ENCODE measurements around the gene VPS13D.
"Not testable (repeated sequence)": the region's sequence is repeated elsewhere in the genome, so short reads cannot be mapped to it uniquely, and the experiment has no call there.

The VPS13D gene

DNA sequence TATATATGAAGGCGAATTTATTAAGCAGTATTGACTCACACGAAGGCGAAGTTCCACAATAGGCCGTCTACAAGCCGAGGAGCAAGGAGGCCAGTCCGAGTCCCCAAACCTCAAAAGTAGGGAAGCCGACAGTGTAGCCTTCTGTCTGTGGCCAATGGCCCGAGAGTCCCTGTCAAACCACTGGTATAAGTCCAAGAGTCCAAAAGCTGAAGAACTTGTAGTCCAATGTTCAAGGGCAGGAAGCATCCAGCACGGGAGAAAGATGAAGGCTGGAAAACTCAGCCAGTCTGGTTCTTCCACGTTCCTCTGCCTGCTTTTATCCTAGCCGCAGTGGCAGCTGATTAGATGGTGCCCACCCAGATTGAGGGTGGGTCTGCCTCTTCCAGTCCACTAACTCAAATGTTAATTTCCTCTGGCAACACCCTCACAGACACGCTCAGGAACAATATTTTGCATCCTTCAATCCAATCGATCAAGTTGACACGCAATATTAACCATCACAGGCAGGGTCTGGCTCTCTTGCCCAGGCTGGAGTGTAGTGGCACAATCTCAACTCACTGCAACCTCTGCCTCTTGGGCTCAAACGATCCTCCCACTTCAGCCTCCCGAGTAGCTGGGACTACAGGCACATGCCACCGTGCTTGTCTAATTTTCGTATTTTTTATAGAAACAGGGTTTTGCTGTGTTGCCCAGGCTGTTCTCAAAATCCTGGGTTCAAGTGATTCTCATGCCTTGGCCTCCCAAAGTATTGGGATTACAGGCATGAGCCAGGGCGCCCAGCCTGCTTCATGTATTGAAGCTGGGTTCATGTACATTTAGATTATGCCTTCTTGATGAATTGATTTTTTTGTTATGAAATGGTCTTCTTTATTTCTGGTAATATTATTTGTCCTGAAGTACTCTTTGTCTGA is 302.8 kb downstream of the VPS13D start:
- Histone ChIP-seq H3K4me3 (no peak overlapping the region), H3K27ac (no peak overlapping the region), H3K9me3 (ENCODE audit: low read depth, low read length) (no peaks in the 10 kb centered on the region), H3K9ac (ENCODE audit: insufficient read length) (no peak overlapping the region), H3K36me3 (ENCODE audit: insufficient read depth, low read length) (no peaks in the 10 kb centered on the region)
- DNase-seq (ENCODE audit: low read depth, low spot score): no peak
- TF ChIP-seq EZH2 (IDR thresholded peaks at IDR 0.05) (no peak), POLR2AphosphoS5 (IDR thresholded peaks at IDR 0.05; ENCODE audit: borderline replicate concordance, low read depth, low read length) (no peak), FOXP2 (optimal IDR thresholded peaks at IDR 0.05; ENCODE audit: control extremely low read depth, extremely low read length, insufficient read depth) (no peak)

DNA sequence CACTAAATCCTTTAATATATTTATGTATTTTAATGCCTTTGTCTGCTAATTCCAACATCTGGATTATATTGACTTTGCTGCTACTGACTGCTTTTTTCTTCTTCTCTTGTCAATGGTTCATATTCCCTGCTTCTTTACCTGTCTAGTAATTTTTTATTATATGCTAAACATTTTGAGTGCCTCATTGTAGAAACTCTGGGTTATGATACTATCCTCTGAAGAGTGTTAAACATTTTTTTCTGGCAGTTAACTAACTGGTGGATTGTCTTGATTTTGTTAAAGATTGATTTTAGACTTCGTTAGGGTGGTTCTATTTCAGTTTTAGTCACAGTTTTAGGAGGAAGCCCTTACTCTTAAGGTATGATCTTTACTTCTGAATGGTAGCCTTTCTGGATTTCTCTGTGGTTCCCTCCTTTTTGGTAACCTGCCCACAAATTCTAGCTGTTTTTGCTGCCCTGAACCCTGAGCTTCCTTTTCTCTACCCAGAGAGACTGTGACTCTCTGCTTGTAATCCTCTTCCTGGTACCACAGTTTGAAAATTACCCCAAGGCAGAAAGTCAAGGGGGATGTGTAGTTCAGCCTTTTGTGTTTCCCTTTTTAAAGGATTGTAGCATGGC is 306.3 kb downstream of the VPS13D start:
- Histone ChIP-seq H3K27ac (no peak overlapping the region), H3K36me3 (ENCODE audit: insufficient read depth, low read length) (no peaks in the 10 kb centered on the region), H3K9ac (ENCODE audit: insufficient read length) (no peak overlapping the region), H3K9me3 (ENCODE audit: low read depth, low read length) (no peaks in the 10 kb centered on the region), H3K4me3 (no peak overlapping the region)
- TF ChIP-seq POLR2AphosphoS5 (IDR thresholded peaks at IDR 0.05; ENCODE audit: borderline replicate concordance, low read depth, low read length) (no peak), EZH2 (IDR thresholded peaks at IDR 0.05) (no peak), FOXP2 (optimal IDR thresholded peaks at IDR 0.05; ENCODE audit: control extremely low read depth, extremely low read length, insufficient read depth) (no peak)
- no peak for DNase-seq (ENCODE audit: low read depth, low spot score)

DNA sequence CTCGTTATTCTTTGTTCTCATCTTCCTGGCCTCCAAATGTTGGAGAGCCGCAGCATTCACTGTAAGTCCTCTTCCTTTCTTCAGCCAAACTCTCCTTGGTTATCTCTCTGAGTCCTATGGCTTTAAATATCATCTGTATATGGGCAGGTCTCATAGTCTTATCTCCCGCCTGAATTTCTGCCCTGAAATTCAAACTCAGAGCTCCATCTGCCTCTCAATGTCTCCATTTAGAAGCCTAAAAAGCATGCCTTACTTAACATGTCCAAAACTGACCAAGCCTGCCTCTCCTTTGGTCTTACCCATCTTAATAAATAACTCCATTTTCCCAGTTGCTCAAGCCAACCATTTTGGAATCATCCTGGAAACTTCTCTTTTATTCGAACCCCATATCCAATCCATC is 307.5 kb downstream of the VPS13D start:
- Histone ChIP-seq H3K36me3 (ENCODE audit: insufficient read depth, low read length) (no peaks in the 10 kb centered on the region), H3K4me3 (no peak overlapping the region), H3K27ac (no peak overlapping the region), H3K9ac (ENCODE audit: insufficient read length) (no peak overlapping the region), H3K9me3 (ENCODE audit: low read depth, low read length) (no peaks in the 10 kb centered on the region)
- TF ChIP-seq POLR2AphosphoS5 (IDR thresholded peaks at IDR 0.05; ENCODE audit: borderline replicate concordance, low read depth, low read length): no peak
- TF ChIP-seq FOXP2 (optimal IDR thresholded peaks at IDR 0.05; ENCODE audit: control extremely low read depth, extremely low read length, insufficient read depth): no peak
- no peak for TF ChIP-seq EZH2 (IDR thresholded peaks at IDR 0.05)
- DNase-seq (ENCODE audit: low read depth, low spot score): no peak

DNA sequence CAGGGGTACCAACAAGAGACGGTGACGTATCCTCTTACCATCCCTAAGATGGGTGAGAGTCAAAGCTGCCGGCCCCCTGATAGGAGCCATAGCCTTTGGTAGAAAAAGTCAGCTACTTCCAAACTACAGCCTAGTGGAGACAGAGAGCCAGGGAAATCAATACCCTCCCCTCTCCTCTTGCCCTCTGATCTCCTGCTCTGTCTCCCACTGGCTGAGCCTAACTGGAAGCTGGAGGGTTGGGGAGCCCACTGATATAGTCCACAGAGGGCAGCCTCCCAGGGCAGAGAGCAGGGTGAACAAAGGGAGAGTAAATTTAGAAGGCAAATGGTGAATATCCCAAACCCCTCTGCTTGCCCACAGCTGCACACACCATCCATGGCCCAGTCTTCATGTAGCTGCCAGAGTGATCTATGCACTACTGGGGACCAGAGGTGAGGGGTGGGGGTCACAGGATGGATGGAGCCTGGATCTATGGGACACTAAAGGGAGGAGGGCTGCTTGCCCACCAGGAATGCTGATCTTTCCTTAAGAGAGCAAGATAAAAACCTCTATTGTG is 308.2 kb downstream of the VPS13D start:
- Histone ChIP-seq H3K9me3 (ENCODE audit: low read depth, low read length) (no peaks in the 10 kb centered on the region), H3K9ac (ENCODE audit: insufficient read length) (no peak overlapping the region), H3K4me3 (no peak overlapping the region), H3K36me3 (ENCODE audit: insufficient read depth, low read length) (no peaks in the 10 kb centered on the region), H3K27ac (no peak overlapping the region)
- TF ChIP-seq POLR2AphosphoS5 (IDR thresholded peaks at IDR 0.05; ENCODE audit: borderline replicate concordance, low read depth, low read length) (no peak), FOXP2 (optimal IDR thresholded peaks at IDR 0.05; ENCODE audit: control extremely low read depth, extremely low read length, insufficient read depth) (no peak), EZH2 (IDR thresholded peaks at IDR 0.05) (no peak)
- DNase-seq (ENCODE audit: low read depth, low spot score): no peak

DNA sequence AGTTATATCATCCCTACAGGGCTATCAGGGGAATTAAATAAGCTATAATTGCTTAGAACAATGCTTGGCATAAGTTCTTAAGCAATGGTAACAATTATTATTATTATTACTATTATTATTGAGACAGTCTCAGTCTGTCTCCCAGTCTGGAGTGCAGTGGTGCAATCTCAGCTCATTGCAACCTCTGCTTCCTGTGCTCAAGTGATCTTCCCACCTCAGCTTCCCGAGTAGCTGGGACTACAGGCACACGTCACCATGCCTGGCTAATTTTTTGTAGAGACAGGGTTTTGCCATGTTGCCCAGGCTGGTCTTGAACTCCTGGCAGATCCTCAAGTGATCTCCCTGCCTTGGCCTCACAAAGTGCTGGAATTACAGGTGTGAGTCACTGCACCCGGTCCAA is 308.7 kb downstream of the VPS13D start:
- not testable (repeated sequence) for DNase-seq (ENCODE audit: low read depth, low spot score); H3K27ac ChIP-seq; H3K4me3 ChIP-seq; H3K9ac ChIP-seq (ENCODE audit: insufficient read length); H3K9me3 ChIP-seq (ENCODE audit: low read depth, low read length); H3K36me3 ChIP-seq (ENCODE audit: insufficient read depth, low read length)

DNA sequence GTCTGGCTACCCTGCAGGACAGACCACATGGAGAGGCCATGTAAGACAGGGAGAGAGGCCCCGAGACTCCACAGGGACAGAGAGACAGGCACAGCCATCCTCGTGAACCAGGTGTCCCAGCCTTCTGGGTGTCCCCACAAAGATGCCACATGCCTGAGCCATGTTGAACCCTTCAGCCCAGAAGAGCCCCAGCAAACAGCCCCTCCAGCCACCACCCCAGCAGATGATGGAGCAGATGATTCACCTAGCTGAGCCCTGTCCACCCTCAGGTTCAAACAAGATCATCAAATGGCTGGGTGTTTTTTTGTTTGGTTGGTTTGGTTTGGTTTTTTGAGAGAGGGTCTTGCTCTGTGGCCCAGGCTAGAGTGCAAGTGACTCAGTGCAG is 309.5 kb downstream of the VPS13D start:
- DNase-seq (ENCODE audit: low read depth, low spot score): no peak
- no peak for TF ChIP-seq POLR2AphosphoS5 (IDR thresholded peaks at IDR 0.05; ENCODE audit: borderline replicate concordance, low read depth, low read length)
- TF ChIP-seq EZH2 (IDR thresholded peaks at IDR 0.05): no peak
- no peak for TF ChIP-seq FOXP2 (optimal IDR thresholded peaks at IDR 0.05; ENCODE audit: control extremely low read depth, extremely low read length, insufficient read depth)
- Histone ChIP-seq H3K9me3 (ENCODE audit: low read depth, low read length) (no peaks in the 10 kb centered on the region), H3K36me3 (ENCODE audit: insufficient read depth, low read length) (no peaks in the 10 kb centered on the region), H3K27ac (no peak overlapping the region), H3K4me3 (no peak overlapping the region), H3K9ac (ENCODE audit: insufficient read length) (no peak overlapping the region)

DNA sequence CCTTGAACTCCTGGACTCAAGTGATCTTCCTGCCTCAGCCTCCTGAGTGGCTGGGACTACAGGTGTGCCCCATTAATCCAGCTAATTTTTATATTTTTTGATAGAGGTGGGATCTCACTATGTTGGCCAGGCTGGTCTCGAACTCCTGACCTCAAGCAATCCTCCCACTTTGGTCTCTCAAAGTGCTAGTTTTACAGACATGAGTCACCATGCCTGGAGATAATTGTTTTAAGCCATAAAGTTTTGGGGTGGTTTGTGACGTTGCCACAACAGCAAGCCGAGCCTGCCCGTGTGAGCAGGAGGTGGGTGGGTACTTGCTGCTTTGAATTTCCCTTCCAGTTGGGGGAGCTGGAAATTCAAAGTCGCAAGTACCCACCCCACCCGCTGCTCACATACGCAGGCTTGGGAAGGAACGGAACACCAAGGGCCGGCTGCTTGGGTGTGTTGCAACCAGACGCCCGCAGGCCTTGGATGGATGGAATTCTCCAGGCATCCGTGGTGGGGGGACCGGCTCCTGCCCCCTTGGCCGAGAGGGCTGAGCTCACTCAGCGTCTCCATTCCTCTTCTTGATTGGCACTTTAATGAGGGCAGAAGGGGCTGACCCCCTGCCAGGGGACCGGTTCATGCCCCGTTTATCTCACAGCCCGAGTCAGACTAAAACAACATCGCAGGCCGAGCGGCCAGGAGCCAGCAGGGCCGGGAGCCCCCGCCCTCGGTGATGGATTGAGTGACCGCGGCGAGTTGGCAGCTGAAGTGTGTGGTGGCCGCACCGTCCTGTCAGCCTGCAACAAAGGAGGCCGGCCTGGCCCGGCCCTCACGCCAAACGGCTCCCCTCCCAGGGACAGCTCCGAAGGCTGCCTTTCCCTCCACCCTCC is 310.1 kb downstream of the VPS13D start:
- Histone ChIP-seq H3K4me3 (no peak overlapping the region), H3K9me3 (ENCODE audit: low read depth, low read length) (no peaks in the 10 kb centered on the region), H3K9ac (ENCODE audit: insufficient read length) (no peak overlapping the region), H3K27ac (no peak overlapping the region), H3K36me3 (ENCODE audit: insufficient read depth, low read length) (no peaks in the 10 kb centered on the region)
- TF ChIP-seq POLR2AphosphoS5 (IDR thresholded peaks at IDR 0.05; ENCODE audit: borderline replicate concordance, low read depth, low read length): no peak
- TF ChIP-seq EZH2 (IDR thresholded peaks at IDR 0.05): no peak
- TF ChIP-seq FOXP2 (optimal IDR thresholded peaks at IDR 0.05; ENCODE audit: control extremely low read depth, extremely low read length, insufficient read depth): no peak
- DNase-seq (ENCODE audit: low read depth, low spot score): no peak

Data from SK-N-MC (cell line).